AG08396 (cell line): Measurements from ENCODE around the gene B4GALT5.

Source experiments
- DNase-seq: peaks from one replicate; pipeline ENCODE4 v3.0.0; 2012; ENCODE audit warnings: low spot score, mixed read lengths

The B4GALT5 gene

GRCh38 chr20:49583669-49584417 is 129.8 kb downstream of the B4GALT5 start:
- DNase-seq, result peak; percentile 78

DNA sequence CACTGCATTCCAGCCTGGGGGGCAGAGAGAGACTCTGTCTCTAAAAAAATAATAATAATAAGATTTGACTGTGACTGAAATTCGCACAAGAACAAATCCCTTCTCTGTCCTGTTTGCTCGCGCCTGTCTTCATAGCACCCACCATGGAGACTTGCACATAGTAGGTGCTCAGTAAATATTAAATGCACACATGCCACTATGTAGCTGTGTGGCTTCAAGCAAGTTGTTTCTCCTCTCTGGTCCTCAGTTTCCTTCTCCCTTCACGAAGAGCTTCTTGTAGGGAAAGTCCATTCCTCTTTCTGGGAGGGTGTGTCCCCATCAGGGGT is 130.4 kb downstream of the B4GALT5 start:
- DNase-seq, result no peak
